ENCODE results near the gene SCGB1C2.

Gene SCGB1C2

DNA sequence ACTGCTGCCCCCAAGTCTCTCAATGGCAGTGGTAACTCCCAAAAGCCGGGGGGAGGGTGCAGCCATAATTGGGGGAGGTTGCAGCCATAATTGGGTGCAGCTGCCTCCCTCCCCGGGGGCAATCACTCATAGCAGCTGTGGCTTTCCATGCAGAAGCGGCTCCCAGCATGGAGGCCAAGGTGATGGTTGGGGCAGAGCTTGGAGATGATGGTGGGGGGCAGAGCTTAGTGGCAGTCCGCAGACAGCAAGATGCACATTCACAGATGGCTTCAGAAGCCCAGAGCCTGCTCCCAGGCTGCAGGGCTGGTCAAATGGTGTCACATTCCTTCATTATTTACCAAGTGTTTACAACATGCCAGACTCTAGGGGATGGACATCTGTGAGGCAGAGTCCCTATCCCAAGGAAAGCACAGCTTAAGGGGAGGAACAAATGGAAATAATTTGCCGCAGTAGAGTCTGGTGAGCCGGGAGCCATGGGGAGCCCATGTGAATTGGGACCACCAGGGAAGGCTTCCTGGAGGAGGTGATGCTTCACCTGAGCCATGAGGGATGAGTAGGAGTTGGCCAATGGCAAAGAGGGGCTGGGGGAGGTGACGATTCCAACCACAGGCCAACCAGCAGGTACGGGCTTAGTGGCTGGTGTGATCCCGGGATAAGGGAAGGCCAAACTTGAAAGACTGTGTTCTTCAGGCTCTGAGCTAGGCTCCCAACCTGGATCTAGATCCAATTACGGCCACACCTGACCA, 36.0 kb downstream of the SCGB1C2 start:
- DNase-seq: no peak

DNA sequence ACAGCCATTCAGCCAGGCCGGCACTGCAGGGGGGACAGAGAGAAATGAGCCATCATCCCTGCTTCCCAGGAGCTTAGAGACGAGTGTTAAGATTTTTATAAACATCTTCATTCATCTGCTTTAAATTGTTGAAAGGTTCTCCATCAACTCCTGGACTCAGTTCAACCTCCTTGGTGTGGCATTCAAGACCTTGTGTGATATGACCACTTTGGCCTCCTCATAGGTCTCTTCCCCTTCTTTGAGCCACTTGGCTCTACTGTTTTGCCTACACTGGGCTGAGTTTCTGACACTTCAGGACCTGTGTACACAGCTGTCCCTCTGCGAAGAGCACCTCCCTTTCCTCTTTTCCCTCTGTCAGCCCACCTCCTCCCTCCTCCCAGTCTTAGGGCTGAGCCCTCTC, 39.8 kb downstream of the SCGB1C2 start:
- DNase-seq: no peak

DNA sequence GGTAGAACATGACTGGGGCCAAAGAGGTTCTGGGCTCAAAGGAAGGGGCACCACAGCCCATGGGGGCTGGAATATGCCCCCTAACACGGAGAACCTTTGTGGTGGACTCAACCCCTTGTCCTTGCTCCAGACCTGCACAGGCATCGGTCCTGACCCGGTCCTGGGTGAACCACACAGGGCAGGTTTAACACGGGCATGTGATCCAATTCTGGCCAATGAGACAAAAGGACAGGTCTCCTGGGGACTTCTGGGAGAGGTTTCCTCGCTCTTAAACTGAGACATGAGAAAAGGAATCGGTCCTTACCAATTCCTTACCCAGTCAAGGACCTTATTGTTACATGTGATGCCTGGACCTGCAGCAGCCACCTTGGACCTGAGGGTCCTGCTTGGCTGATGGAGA, 40.4 kb downstream of the SCGB1C2 start:
- peak in 1 of 2 experiments; percentile 11 for DNase-seq

DNA sequence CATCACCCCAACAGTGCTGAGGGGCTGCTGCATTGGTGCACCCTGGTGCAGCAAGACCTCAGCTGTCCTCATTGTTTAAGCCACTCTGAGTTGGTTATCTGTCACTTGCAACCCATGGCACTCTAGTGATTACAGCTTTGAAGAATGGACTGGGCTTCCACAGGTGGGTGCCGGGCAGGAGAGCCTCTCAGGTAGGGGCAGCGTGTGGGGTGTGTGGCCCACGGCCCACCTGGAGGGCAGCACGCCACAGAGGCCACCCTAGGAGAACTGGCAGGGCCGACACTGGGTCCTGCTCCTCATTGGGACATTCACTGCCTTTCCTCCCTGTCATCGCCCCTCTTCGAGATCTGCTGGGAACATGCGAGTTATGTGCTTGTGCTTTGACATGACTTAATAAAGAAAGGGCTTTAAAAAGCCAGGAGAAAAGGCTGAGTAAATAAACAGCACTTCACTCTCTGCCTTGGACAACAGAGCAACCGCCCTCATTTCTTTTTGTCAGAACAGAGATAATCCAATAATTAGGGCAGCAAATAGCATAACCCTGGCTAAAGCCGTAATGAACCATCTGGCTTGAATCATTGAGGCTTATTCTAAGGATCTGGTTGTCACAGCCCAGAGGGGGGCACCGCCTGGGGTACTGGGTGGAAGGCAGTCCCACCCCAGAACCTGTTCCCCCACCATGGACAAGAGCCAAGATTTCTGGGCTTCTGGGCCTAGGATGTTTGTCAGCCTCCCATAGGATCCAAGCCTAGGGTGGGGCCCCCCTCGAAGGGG, 41.1 kb downstream of the SCGB1C2 start:
- peak in 1 of 2 experiments; percentile 2 for DNase-seq

DNA sequence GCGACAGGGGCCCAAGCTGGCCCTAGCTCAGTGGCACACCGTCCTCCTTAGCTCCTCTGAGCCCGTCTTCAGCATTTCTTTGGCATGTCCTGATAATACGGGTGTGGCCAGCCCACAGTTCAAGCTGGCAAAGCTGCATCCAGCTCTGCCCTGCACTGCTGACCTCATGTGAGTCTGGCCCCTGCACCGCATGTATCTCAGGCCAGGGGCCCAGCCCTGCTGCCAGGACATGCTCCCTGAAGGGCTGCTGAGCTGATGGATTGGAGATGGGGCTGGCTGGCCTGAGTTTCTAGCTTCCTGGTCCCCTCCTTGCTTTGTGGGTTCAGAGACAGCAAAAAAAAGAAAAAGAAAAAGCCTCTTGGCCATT, 41.7 kb downstream of the SCGB1C2 start:
- no peak for DNase-seq

DNA sequence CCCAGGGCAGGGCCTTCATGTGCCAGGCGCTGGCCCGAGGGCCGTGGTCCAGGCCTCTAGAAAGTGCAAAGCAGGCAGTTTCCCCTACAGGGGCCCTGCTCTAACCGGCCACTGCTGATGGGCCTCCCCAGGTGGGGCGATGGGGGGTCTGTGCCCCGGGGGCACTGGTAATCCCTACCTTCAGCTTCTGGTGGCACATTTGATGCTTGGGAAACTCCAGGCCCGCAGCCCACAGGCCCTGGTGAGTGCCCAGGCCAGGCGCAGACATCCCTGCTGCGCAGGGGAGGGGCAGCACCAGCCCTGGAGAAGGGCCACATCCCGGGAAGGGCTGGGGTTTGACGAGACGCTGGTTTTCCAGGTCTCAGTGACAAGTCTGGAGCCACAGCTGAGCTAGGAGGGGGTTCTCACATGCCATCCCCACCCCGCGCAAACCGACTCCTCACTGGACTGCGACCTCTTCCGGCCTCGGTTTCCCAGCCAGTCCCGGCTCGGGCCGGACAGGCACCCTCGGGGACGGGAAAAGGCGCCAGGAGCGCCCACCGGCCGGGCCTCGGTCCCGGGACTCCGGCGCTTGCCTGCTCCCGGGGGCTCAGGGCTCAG, 42.5 kb downstream of the SCGB1C2 start:
- no peak for DNase-seq

DNA sequence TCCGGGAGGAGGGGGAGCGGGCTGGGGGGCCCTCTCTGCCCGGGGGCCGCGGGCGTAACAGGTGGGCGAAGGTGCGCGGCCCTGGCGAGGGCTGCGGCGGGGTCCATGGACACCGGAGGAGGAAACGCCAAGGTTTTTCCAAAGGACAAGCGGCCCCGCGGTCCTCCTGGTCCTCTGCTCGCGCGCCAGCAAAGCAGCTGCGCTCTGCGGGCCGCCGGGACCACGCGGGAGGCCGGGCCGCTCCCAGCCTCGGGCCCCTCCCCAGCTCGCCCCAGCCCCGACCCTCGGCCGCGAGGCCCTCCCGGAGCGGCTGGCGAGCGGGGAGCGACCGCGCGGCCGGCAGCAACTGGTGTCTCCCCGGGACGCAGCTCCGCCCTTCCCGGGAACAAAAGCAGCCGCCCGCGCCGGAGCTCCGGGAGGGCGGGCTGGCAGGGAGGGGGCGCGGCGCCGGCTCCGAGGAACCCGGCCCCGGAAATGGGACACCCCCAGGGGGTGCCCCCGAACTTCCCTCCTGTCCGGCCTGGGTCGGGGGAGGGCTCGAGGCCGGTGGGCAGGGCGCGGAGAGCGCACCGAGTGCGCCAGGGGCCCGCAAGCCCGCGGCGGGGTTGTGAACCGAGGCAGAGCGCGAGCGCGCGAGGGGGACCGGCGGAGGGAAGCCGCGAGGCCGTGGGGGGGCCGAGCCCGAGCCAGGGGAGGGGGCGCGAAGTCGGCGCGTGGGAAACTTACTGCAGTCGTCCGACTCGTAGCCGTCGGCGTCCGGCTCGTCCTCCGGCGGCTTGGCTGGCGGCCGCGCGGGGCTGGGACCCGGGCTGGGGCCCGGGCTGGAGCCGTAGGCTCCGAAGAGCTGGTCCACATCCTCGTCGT, 43.2 kb downstream of the SCGB1C2 start:
- no peak for DNase-seq

DNA sequence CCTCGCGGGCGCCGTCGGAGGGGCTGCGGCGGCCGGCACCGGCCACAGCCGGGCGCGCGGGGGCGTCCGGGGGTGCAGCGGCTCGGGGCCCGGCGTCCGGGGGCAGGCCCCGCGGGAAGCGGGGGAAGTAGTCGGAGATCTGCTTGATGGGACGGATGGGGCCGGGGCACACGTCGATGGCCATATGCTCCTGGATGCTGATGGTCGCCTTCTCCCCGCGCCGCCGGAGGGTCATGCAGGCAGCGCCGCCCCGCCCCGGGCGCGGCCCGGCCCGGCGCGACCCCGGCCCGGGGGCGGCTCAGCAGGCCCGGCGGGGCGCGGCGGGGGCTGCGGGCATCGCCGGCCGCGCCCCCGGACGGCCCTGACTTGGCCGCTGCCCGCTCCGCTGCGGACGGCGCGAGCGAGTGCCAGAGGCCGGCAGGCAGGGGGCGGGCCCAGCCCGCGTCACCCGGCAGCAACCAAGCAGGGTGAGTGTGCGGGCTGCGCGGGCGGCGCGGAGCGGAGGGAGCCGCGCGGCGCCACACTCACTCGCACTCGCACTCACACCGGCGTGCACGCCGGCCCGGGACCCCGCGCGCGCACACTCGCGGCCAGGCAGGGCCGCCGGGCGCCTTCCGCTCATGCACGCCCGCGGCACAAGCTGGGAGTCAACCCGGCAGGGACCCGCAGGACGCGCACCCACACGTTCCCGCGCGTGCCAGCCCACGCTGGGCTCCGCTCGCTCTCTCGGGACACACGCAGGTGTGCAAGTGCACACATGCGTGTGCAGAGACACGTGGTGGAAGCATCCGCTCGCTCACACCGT, 44.1 kb downstream of the SCGB1C2 start, which contains the start of gene DOC2B:
TSS of gene DOC2B (minus strand) at position 406 of the 805 bp plus-strand sequence. CDS start at position 235, 171 bp downstream.
- no peak for DNase-seq

DNA sequence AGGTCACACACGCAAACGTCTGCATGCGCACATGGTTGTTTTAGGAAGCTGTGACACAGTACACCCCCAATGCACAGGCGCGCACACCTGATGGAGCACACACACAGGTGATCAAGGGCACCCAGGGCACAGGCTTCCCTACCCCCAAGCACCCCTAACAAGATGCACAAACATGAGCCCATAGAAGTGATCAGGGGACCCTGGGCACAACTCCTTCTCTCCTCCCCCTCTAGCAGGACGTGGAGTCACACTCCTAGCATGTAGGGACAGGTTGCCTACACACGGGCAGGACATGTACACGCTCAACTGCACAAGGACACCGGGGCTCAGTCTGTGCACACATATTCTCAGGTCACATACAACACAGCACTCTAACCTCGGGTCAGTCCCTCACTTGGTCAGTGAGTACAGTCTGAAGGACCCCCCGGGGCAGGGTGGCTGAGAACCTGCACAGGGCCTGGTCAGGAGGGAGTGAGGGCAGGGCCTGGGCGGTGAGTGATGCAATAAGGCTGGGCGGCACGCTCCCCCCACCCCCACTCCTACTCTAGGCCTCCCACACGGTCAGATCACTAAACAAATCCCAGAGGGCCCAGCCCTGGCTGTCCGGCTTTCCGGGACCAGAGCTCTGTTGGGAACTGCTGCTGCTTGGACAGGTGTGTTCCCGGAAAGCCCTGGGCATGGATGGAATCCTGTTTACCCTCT, 44.8 kb downstream of the SCGB1C2 start:
- DNase-seq: no peak

DNA sequence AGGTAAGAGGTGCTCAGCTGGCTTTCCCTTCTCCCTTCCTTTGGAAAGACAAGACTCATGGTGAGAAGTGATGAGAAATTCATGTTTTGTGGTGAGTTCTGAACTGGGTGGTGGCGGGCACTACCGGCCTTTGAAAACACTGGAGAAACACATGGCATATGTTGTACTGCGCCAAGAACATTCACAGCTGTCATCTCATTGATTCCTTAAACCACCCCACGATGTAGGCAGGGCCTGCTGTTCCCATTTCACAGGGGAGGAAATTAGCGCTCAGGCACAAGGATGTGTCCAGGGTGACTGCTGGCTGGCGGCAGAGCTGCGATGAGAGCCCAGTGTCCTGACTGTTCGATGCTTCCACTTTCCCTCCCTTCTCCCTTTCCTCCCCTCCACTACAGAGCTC, 45.7 kb downstream of the SCGB1C2 start:
- no peak for DNase-seq

DNA sequence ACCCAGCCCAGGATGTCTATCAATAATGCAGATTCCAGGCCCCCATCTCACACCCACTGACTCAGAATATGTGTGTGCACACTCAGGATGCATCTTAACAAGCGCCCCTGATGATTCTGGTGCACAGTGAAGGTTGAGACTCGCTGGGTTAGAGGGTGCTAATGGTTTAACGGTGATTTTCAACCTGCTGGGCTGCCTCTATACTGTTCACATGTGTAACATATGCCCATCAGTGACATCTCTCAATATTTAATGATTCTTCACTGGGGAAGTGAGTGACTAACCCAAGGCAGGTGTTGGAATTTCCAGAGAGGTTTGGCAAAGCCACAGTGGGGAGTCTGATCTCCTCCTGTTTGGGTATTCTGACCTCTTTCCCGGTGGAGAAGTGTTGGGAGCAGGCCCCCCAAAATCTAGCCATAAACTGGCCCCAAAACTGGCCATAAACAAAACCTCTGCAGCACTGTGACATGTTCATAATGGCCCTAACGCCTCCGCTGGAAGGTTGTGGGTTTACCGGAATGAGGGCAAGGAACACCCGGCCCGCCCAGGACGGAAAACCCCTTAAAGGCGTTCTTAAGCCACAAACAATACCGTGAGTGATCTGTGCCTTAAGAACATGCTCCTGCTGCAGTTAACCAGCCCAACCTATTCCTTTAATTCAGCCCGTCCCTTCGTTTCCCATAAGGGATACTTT, 48.2 kb downstream of the SCGB1C2 start:
- no peak for DNase-seq

DNA sequence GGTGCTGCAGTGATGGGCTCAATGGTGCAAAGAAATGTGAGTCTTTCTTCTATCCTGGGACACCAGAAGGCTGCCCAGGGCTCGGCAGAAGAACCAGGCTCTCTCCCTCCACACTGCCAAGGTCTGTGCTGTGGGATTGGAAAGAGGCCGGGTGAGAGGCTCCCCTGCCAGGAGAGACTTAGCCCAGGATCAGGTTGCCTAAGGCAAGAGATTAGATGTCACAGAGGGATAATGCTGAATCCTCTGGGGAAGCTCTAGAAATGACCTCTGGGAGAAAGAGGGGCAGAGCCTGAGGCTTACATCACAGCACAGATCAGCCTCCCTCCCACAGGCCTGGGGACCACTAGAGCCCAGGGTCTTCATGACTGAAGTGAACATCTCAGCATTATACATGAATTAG, 49.8 kb downstream of the SCGB1C2 start:
- DNase-seq: no peak

Data from cerebellar nuclear complex (tissue), 1 donor.